K562 (cell line): ENCODE results near the gene PSME1. TPM values are rescaled to one million over a fixed set of nuclear protein-coding genes. Genes with fewer than 3 reads are reported as not detected.

ENCODE experiments used
- CBFA2T2 ChIP-seq: fragments of 450-650 bp; conservative IDR thresholded peaks from 2 replicates; pipeline ENCODE4 v1.6.1; 2017; ENCODE audit warnings: mild to moderate bottlenecking
- CBFA2T3 ChIP-seq: fragments of 450-650 bp; IDR thresholded peaks from 2 replicates; pipeline ENCODE4 v1.6.1; 2017
- CBX8 ChIP-seq: fragments of 200-600 bp; sonication (generic); IDR thresholded peaks from 2 replicates; pipeline ENCODE4 v1.6.1; 2012; ENCODE audit warnings: borderline replicate concordance, mixed run types, low read depth, mild to moderate bottlenecking, moderate library complexity, mixed read lengths, low read length, control low read depth, inconsistent platforms; ENCODE audit not compliant: poor library complexity, severe bottlenecking; ENCODE audit errors: extremely low read depth
- CREB3L1 ChIP-seq: fragments of 450-650 bp; IDR thresholded peaks from 2 replicates; pipeline ENCODE4 v1.6.1; 2014; ENCODE audit warnings: low read depth, mild to moderate bottlenecking, moderate library complexity, borderline replicate concordance
- CUX1 ChIP-seq: fragments of 200-800 bp; sonication (Bioruptor generic); IDR thresholded peaks from 2 replicates; pipeline ENCODE4 v1.6.1; 2016; ENCODE audit warnings: missing genetic modification characterization, missing compliant biosample characterization
- GATAD2B ChIP-seq: fragments of 450-650 bp; IDR thresholded peaks from 2 replicates; pipeline ENCODE4 v1.6.1; 2017; ENCODE audit warnings: mild to moderate bottlenecking, borderline replicate concordance
- HIVEP1 ChIP-seq: fragments of 250-450 bp; sonication (Bioruptor Pico); IDR thresholded peaks from 2 replicates; pipeline ENCODE4 v1.4.0; 2020; ENCODE audit warnings: mild to moderate bottlenecking
- HNRNPL ChIP-seq: fragments of 200-400 bp; formaldehyde crosslinking; IDR thresholded peaks from 2 replicates; pipeline ENCODE4 v1.6.1; 2017; ENCODE audit warnings: low read depth, mild to moderate bottlenecking, low read length
- MCM2 ChIP-seq: fragments of 450-650 bp; IDR thresholded peaks from 2 replicates; pipeline ENCODE4 v1.6.1; 2017; ENCODE audit warnings: low read depth, mild to moderate bottlenecking
- NFE2L1 ChIP-seq: fragments of 450-650 bp; IDR thresholded peaks from 2 replicates; pipeline ENCODE4 v1.6.1; 2016; ENCODE audit warnings: missing genetic modification characterization, low read depth, mild to moderate bottlenecking, missing compliant biosample characterization, moderate library complexity, borderline replicate concordance
- PYGO2 ChIP-seq: fragments of 450-650 bp; IDR thresholded peaks from 2 replicates; pipeline ENCODE4 v1.6.1; 2016; ENCODE audit warnings: mild to moderate bottlenecking, missing genetic modification characterization, moderate library complexity, missing compliant biosample characterization
- RHOXF2B ChIP-seq: fragments of 250-450 bp; sonication (Bioruptor Pico); conservative IDR thresholded peaks from 2 replicates; pipeline ENCODE4 v1.5.1; 2021
- SMARCA4 ChIP-seq: fragments of 450-650 bp; IDR thresholded peaks from 2 replicates; pipeline ENCODE4 v1.6.1; 2016
- TAF7 ChIP-seq: fragments of 450-650 bp; IDR thresholded peaks from 2 replicates; pipeline ENCODE4 v1.6.1; 2016; ENCODE audit warnings: missing genetic modification characterization, missing compliant biosample characterization
- TCF7 ChIP-seq: sonication (generic); IDR thresholded peaks from 2 replicates; pipeline ENCODE4 v1.6.1; 2016; ENCODE audit warnings: antibody characterized with exemption, borderline replicate concordance
- TRIM28 ChIP-seq: fragments of 450-650 bp; IDR thresholded peaks from 2 replicates; pipeline ENCODE4 v1.6.1; 2017
- ZNF12 ChIP-seq: sonication (generic); formaldehyde crosslinking; IDR thresholded peaks from 2 replicates; pipeline ENCODE4 v1.4.0; 2020; ENCODE audit warnings: mild to moderate bottlenecking, missing genetic modification reagents
- ZNF140 ChIP-seq: fragments of 250-450 bp; sonication (Bioruptor Pico); IDR thresholded peaks from 2 replicates; pipeline ENCODE4 v1.8.0; 2021; ENCODE audit warnings: moderate library complexity, mild to moderate bottlenecking, inconsistent platforms
- ZNF445 ChIP-seq: fragments of 250-450 bp; sonication (Bioruptor Pico); IDR thresholded peaks from 2 replicates; pipeline ENCODE4 v1.4.0; 2020; ENCODE audit warnings: low read depth, mild to moderate bottlenecking, moderate library complexity
- polyA plus RNA-seq, 8 experiments: library from polyadenylated mRNA; depleted of rRNA in 4 of 8; stranded (reverse) in 5 of 8; unstranded in 3 of 8; fragments of >200 nt; fragmentation: Nextera tagmentation in 2 of 8; fragmentation: Illumina TruSeq in 1 of 8; extraction: Ambion mirVana in 2 of 8; extraction: Trizol in 1 of 8; gene quantifications; 2 replicates each; pipeline versions ENCODE4 v1.2.1 to v1.2.3, GENCODE V29; 2011 to 2014; ENCODE audit warnings: inconsistent platforms in 1 of 8, missing spikeins in 1 of 8
- total RNA-seq, 7 experiments: library from RNA; depleted of rRNA in 6 of 7; stranded (reverse); fragments of >200 nt in 6 of 7; fragmentation: Illumina TruSeq in 2 of 7; extraction: Trizol in 2 of 7; gene quantifications; 2 replicates each; pipeline versions ENCODE4 v1.2.1 to v1.2.3, GENCODE V29; 2011 to 2021; ENCODE audit warnings: low replicate concordance in 1 of 7
- TF ChIP-seq, protein P1 (sequence below): sonication (generic); formaldehyde crosslinking; IDR thresholded peaks from 2 replicates; pipeline ENCODE4 v1.8.0; 2022; ENCODE audit warnings: mild to moderate bottlenecking, missing genetic modification reagents

The PSME1 gene
- total and polyA plus RNA-seq, 9 of the 15 experiments (the other 6 are each of a cell fraction or from before 2014, with no cell fraction given), result 20.3 to 180 (median 67.5) TPM

- TF ChIP-seq CUX1 (no peak), CBFA2T3 (no peak), CBX8 (no peak), TRIM28 (no peak), MCM2 (no peak), PYGO2 (tag) (no peak), ZNF140 (no peak), HNRNPL (no peak), RHOXF2B (CRISPR knock-in tag) (no peak), CREB3L1 (no peak), TCF7 (no peak), GATAD2B (no peak), ZNF445 (no peak), CBFA2T2 (peak; percentile 80), SMARCA4 (no peak), TAF7 (tag) (peak; percentile 44; the same call in 1 of the 2 replicates), NFE2L1 (no peak), ZNF12 (CRISPR knock-in tag) (no peak), HIVEP1 (no peak)
- TF ChIP-seq, protein P1, sequence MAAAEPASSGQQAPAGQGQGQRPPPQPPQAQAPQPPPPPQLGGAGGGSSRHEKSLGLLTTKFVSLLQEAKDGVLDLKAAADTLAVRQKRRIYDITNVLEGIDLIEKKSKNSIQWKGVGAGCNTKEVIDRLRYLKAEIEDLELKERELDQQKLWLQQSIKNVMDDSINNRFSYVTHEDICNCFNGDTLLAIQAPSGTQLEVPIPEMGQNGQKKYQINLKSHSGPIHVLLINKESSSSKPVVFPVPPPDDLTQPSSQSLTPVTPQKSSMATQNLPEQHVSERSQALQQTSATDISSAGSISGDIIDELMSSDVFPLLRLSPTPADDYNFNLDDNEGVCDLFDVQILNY (CRISPR knock-in tag), result no peak
Measured at GRCh38 chr14:24095271-24096068, 40.5 kb upstream of the PSME1 start (continued).
